D721Med (cell line): ENCODE data around the gene ACTRT2.

Source experiments
- DNase-seq: peaks from one replicate; pipeline ENCODE4 v3.0.0; 2011; ENCODE audit warnings: low spot score; ENCODE audit not compliant: insufficient read length
- FAIRE-seq: peaks from 2 replicates; lab custom pipeline; 2011; peaks lifted over from hg19 to GRCh38; lab: Jason Lieb, UNC
- TF ChIP-seq, protein P1 (sequence below): IDR thresholded peaks from 2 replicates; pipeline ENCODE4 v1.5.1; 2012; ENCODE audit warnings: mild to moderate bottlenecking, control low read depth; ENCODE audit not compliant: insufficient read depth; ENCODE audit errors: missing control alignments

The ACTRT2 gene

DNA sequence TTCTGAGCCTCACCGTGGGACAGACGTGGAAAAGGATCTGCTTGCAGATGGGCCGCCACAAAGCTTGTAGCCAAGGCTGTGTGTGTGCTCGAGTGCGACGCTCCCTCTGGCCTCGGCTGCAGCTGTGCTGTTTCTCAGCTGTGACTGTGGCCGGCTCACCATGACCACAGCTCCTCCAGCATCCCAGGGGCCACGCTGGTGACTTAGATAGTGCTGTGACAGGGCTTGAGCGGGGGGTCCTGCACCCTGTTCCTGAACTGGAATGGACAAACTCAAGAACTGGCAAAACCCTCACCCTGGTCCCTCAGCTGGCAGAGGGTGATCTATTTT lies 17.4 kb upstream of the ACTRT2 start:
- FAIRE-seq (no peak), DNase-seq (no peak)
- TF ChIP-seq, protein P1, sequence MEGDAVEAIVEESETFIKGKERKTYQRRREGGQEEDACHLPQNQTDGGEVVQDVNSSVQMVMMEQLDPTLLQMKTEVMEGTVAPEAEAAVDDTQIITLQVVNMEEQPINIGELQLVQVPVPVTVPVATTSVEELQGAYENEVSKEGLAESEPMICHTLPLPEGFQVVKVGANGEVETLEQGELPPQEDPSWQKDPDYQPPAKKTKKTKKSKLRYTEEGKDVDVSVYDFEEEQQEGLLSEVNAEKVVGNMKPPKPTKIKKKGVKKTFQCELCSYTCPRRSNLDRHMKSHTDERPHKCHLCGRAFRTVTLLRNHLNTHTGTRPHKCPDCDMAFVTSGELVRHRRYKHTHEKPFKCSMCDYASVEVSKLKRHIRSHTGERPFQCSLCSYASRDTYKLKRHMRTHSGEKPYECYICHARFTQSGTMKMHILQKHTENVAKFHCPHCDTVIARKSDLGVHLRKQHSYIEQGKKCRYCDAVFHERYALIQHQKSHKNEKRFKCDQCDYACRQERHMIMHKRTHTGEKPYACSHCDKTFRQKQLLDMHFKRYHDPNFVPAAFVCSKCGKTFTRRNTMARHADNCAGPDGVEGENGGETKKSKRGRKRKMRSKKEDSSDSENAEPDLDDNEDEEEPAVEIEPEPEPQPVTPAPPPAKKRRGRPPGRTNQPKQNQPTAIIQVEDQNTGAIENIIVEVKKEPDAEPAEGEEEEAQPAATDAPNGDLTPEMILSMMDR, result no peak

DNA sequence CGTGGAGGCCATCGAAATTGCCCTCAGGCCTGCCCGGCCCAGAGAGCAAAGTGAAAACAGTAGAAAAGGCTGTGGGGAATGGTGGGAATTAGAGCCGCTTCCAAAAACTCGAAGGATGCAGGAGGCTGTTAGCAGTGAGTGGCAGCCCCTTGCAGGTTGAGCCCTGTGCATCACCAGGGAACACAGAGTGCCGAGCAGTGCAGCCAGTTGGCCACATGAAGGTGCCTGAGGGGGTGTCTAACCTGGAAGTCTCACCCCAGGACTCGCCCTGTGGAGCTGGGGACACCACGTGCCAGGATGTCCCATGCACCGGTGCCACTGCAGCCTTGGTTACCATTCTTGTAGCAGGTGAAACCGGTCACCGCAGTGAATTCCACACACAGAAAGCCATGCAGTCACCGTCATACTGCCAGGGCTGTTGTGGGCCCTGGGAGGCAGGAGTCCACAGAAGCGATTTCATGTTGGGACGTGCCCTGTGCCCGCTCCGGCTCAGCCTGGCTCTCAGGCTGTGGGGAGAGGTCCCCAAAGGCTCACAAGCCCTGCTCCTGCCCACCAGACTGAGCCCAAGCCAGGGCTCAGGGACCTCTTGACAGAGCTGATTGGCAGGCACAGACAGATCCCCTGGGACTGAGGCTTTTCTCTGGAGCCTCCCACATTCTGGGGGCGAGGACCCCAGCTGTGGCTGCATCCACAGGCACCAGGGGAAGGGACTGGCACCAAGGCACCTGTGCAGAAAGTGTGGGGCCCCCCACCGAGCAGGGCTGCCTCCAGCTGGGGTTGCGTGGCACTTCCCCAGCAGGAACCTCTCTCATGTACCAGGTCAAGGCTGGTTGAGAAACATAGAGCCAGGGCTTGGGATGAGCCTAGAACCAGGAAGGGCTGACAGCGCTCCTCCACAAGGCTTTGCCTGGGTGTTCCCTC lies 16.7 kb upstream of the ACTRT2 start:
- DNase-seq (no peak), FAIRE-seq (no peak)
- TF ChIP-seq, protein P1, result no peak

DNA sequence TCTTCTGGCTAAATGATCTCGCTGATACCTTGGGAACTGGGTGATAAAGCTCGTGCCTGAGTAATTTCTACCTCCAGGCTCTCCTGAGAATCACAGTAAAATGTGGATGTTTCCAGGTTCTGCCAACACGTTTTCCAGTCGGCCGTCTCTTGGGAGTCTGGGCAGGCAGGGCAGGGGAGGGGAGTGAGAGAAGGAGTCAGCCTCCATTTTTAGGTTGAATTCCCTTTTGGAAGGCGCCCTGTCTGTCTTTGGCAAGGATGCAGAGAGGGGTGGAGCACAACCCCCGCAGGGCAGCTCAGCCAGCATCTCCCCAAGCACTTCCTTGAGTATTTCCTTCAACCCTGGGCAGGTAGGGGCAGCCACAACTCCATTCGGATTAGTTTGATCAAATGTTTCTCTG lies 15.5 kb upstream of the ACTRT2 start:
- no peak for FAIRE-seq

DNA sequence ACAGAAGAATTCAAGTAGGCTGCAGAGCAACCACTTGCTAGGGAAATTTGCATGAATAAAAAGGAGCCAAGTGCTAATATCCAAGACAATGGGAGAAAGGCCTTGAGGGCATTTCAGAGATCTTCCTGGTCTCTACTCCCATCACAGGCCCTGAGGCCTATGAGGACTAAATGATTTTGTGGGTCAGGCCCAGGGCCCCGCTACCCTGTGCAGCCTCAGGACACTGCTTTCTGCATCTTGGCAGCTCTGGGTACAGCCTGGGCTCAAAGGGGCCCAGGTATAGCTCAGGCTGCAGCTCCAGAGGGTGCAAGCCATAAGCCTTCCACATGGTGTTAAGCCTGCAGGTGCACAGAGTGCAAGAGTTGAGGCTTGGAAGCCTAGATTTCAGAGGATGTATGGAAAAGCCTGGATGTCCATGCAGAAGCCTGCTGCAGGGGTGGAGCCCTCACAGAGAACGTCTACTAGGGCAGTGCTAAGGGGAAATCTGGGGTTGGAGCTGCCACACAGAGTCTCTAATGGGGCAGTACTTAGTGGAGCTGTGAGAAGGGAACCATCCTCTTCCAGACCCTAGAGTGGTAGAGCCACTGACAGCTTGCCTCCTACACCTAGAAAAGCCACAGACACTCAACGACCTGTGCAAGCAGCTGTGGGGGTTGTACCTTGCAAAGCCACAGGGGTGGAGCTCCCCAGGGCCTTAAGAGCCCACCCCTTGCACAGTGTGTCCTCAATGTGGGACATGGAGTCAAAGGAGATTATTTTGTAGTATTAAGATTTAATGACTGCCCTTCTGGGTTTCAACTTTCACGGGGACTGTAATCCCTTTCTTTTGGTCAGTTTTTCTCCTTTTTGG lies 13.7 kb upstream of the ACTRT2 start:
- FAIRE-seq (no peak), DNase-seq (no peak)
- TF ChIP-seq, protein P1, result no peak

More for the DNA sequence above, 15.5 kb upstream of the ACTRT2 start:
- no peak for DNase-seq
- TF ChIP-seq, protein P1, result no peak

DNA sequence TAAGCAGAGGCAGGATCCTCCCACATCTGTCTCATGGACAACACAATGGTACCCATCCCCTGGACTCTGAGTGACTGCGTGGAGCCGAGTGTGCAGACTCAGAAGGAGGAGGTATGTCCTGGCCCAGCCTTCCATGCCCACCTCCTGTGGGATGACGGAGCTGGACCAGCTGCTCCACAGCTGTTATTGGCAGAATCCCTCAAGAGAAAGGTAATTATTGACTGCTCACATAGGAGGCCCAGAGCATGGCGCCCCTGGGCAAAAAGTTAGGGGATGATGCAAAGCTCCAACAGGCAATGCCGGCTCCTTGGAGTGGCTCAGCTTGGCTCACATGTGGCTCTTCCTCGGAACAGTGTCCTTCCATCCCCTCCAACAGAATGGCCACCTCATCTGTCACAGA lies 12.2 kb upstream of the ACTRT2 start:
- no peak for DNase-seq
- FAIRE-seq, result no peak
- TF ChIP-seq, protein P1, result no peak

DNA sequence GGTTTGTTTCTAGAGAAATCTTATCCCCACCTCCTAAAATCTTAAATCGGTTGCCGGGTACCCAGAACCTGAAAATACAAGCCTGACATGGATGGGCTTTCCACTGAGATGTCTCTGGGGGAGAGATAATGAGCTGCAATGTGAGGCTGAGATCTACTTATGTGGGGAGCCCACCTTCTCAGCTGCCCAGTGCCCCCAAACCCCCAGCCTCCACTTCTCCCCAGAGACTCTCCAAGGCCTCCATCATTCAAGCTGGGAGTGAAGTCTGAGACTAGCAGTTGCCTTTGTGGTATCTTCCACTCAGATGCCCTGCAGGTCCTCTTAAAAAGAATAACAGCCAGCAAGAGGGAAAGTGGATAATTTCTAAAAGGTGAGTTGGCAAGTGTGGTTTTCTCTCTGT lies 11.7 kb upstream of the ACTRT2 start:
- DNase-seq (no peak), FAIRE-seq (no peak)
- TF ChIP-seq, protein P1, result no peak
